Hippocampal formation (tissue), 2 donors: ENCODE measurements around the gene HMGCS2.
"Not testable (repeated sequence)": the region's sequence is repeated elsewhere in the genome, so short reads cannot be mapped to it uniquely, and the experiment has no call there.

ENCODE experiments used
- DNase-seq, 2 donors: peaks; one replicate each; lab custom pipeline; 2025; lab: John Stamatoyannopoulos, UW

The HMGCS2 gene

GRCh38 chr1:119729044-119729443, 39.7 kb downstream of the HMGCS2 start:
- DNase-seq, result no peak

DNA sequence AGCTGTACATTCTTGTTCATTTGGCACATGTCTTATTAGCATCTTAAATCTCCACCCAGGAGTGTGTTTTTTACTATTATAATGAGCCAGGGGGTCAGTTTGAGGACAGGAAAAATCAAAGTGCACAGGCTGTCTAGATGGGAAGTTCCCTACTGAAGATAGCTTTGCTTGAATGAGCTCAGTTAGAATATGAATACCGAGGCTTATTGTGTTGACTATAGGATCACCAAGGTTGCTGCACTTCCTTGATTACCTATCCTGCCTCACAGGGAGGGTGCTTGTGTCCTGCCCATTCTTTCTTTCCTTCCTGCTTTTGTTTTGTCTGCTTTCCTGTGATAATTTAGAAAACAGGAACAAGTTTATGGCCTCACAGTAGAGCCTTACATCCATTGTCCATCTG, 40.7 kb downstream of the HMGCS2 start:
- DNase-seq, result no peak

- no peak for DNase-seq
These were observed 43.1 kb downstream of the HMGCS2 start for GRCh38 chr1:119725626-119726025.

GRCh38 chr1:119724611-119725218, 44.0 kb downstream of the HMGCS2 start:
- DNase-seq, result no peak

DNA sequence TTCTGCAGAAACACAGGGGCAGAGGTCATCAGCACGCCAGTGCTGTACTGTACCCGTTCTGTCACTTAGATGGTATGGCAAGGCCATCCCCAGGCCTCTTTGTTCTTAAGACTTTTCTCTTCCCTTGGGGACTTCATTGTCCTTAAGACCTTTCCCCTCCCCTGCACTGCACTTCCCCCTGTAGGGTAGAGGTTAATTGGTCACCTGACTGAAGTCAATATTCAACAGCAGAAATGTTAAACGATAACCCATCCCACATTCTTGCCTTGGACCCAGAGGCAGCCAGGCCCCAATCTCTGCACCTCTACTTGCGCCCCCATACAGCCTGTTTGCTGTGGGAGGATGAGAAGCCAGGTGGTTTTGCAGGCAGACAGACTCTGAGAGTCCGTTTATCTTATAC, 46.8 kb downstream of the HMGCS2 start:
- no peak for DNase-seq

GRCh38 chr1:119720866-119721440, 47.8 kb downstream of the HMGCS2 start:
- no peak for DNase-seq

GRCh38 chr1:119718972-119719371, 49.7 kb downstream of the HMGCS2 start:
- DNase-seq, result no peak

DNA sequence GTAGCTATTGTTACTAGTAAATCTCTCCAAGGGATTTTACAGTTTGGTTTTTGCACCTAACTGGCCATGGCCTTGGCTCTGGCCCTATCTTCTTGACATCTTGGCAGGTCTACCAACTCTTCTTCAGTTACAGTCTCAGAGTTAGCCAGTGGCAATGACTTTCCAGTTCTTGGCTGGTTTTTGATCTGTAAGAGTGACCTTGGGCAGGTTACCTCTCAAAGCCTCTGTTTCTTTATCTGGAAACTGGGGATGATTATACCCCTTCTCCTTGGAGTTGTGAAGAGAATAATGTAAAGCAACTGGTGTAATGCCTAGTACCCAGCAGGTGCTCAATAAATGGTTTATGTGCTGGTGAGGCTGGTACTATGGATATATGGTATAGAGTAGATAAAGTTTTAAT, 50.3 kb downstream of the HMGCS2 start:
- no peak for DNase-seq

GRCh38 chr1:119715542-119715941, 53.2 kb downstream of the HMGCS2 start:
- peak; percentile 38 to 41 for DNase-seq

- no peak for DNase-seq
These were observed 54.1 kb downstream of the HMGCS2 start for GRCh38 chr1:119714583-119714982.

DNA sequence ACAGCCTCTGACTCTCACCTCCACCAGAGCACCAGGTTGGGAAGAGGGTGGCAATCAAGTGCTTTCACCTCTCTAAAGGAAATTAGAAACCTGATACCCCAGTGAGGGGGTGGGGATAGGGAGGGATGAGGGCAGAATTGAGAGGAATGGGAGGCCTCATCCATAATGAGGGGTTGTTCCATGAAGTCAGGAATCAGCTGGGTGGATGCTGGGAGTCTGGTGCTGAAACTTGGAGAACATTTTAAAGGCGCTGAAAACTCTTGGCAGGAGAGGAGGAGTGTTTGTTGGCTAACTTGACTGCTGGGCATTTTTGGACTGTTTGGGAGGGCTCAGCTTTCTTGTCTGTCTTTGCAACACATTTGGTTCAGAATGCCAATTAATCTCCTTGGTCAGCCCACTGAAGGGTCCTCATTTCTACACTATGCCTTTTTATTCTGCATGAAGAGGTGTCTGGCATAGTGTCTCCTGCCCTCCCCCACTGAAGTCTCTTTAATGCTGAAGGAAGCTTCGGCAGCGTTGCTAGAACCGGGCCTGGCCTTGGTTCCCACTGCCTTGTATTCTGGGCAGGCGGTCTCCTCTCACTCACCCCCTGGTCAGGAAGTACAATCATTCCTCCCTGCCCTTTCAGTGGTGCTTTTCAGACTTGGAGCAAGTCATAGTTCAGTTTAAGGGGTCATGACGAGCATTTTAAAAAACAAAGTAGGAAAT, 54.8 kb downstream of the HMGCS2 start:
- peak; percentile 44 to 56 for DNase-seq

- peak; percentile 41 to 49 for DNase-seq
These were observed 55.5 kb downstream of the HMGCS2 start for GRCh38 chr1:119713039-119713748.

DNA sequence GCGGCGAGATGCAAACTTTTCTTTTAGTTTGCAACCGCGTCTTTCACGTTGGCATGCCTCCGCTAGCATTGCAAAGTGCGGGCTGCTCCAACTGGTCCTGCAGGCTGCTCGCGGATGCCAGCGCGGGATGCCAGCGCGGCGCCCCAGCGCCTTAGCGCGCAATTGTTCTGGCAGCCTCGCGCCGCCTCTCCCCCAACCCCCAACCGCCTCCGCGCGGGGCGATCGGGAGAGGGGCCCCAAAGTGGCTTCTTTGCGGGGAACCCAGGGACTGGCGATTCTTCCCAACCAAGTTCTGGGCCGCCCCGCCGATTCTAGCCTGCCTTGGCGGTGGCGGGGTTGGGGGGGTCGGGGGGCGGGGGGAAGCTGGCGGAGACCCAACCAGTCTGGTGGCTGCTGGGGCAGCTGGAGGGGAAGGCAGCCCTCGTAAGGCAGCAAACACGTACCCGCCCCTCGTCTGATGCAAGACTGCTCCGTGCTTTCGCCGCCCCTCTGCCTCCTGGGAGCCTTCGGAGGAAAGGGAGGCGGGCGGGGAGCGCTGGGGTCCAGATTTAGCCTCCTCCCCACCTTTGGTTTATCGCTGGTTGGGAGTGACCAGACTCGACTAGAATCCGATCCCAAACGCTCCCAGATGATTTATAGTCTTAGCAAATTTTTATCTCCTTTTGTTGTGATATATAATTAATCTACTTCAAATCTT, 56.2 kb downstream of the HMGCS2 start:
- DNase-seq, result peak; percentile 44 to 63

GRCh38 chr1:119711804-119712341, 56.8 kb downstream of the HMGCS2 start, which contains the start of gene PHGDH:
Gene PHGDH (plus strand): TSS chr1:119711934. CDS start chr1:119712023, 89 bp downstream.
- DNase-seq, result peak; percentile 69 to 70

DNA sequence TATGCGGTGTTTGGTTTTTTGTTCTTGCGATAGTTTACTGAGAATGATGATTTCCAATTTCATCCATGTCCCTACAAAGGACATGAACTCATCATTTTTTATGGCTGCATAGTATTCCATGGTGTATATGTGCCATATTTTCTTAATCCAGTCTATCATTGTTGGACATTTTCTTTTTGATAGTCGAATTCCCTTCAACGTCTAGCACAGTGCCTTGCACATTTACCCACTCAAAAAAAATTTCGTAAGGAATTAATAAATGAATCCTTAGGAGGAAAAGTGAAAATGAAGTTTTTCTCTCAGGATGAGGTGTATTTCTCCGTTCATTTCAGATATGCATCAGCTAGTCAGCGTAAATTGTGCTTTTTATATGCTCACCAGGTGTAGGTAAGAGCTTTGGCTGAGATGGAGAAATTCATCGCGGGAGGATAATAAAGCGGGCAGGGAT, 57.3 kb downstream of the HMGCS2 start:
- DNase-seq, result not testable (repeated sequence)

- not testable (repeated sequence) for DNase-seq
These were observed 62.1 kb downstream of the HMGCS2 start for GRCh38 chr1:119706599-119706998.

GRCh38 chr1:119703666-119704450, 64.8 kb downstream of the HMGCS2 start:
- no peak for DNase-seq

GRCh38 chr1:119702384-119702783, 66.3 kb downstream of the HMGCS2 start:
- DNase-seq, result no peak

DNA sequence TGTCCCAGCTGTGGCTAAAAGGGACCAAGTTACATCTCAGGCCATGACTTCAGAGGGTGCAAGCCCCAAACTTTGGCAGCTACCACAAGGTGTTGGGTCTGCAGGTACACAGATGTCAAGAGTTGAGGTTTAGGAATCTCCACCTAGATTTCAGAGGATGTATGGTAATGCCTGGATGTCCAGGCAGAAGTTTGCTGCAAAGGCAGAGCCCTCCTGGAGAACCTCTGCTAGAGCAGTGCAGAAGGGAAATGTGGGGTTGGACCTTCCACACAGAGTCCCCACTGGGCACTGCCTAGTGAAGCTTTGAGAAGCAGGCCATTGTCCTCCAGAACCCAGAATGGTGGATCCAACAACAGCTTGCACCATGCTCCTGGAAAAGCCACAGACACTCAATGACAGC, 67.0 kb downstream of the HMGCS2 start:
- DNase-seq, result no peak

GRCh38 chr1:119700326-119700725, 68.4 kb downstream of the HMGCS2 start:
- no peak for DNase-seq
